A673 (cell line): ENCODE data around the gene TTLL7. TPM values are rescaled to one million over a fixed set of nuclear protein-coding genes. Genes with fewer than 3 reads are reported as not detected.

Experiments used
- BruUV-seq: library from RNA; stranded (reverse); fragments of 400-500 nt; replicated peaks from 2 replicates; lab custom pipeline; 2021; lab: Mats Ljungman, UMichigan
- CTCF ChIA-PET: fragments of 300-600 bp; sonication (Branson Sonifier 250); formaldehyde crosslinking; loops from one replicate; lab custom pipeline; 2022; ENCODE audit warnings: antibody characterized with exemption; lab: Charles Lee
- POLR2A ChIA-PET: fragments of 300-600 bp; sonication (Branson Sonifier 250); formaldehyde crosslinking; loops from one replicate; lab custom pipeline; 2022; ENCODE audit warnings: antibody characterized with exemption; ENCODE audit not compliant: low non-redundant PET; lab: Charles Lee
- DNase-seq: peaks from one replicate; pipeline ENCODE4 v3.0.0-alpha.2; 2015; ENCODE audit warnings: low spot score
- H3K27ac ChIP-seq: fragments of 200-600 bp; sonication (generic); 2 replicates; pipeline ENCODE4 v1.5.1; 2016; ENCODE audit warnings: mixed run types, low read depth, mild to moderate bottlenecking, mixed read lengths, antibody characterized with exemption, low read length; ENCODE audit not compliant: poor library complexity, severe bottlenecking
- H3K27me3 ChIP-seq: fragments of 200-600 bp; sonication (generic); replicated peaks from 2 replicates; pipeline ENCODE4 v1.6.1; 2017; ENCODE audit warnings: mixed run types, low read depth, mild to moderate bottlenecking, mixed read lengths, antibody characterized with exemption, low read length; ENCODE audit not compliant: insufficient read depth, poor library complexity
- H3K36me3 ChIP-seq: fragments of 200-600 bp; sonication (generic); 2 replicates; pipeline ENCODE4 v1.6.1; 2016; ENCODE audit warnings: mixed run types, mild to moderate bottlenecking, mixed read lengths, antibody characterized with exemption, low read length; ENCODE audit not compliant: insufficient read depth, poor library complexity, severe bottlenecking
- H3K4me1 ChIP-seq: fragments of 200-600 bp; sonication (generic); 2 replicates; pipeline ENCODE4 v1.6.1; 2017; ENCODE audit warnings: mixed run types, mild to moderate bottlenecking, mixed read lengths, antibody characterized with exemption, low read length; ENCODE audit not compliant: insufficient read depth, poor library complexity, severe bottlenecking
- H3K4me3 ChIP-seq: fragments of 200-600 bp; sonication (generic); 2 replicates; pipeline ENCODE4 v1.5.1; 2016; ENCODE audit warnings: low read depth, mixed run types, mild to moderate bottlenecking, mixed read lengths, low read length; ENCODE audit not compliant: poor library complexity, severe bottlenecking
- H3K9me3 ChIP-seq: fragments of 200-600 bp; sonication (generic); 2 replicates; pipeline ENCODE4 v1.6.1; 2016; ENCODE audit warnings: mixed run types, low read depth, mild to moderate bottlenecking, mixed read lengths, antibody characterized with exemption, low read length; ENCODE audit not compliant: poor library complexity, severe bottlenecking
- EZH2 ChIP-seq: fragments of 200-600 bp; sonication (generic); IDR thresholded peaks from 2 replicates; pipeline ENCODE4 v1.6.1; 2017; ENCODE audit warnings: borderline replicate concordance, low read depth, mild to moderate bottlenecking, mixed read lengths, antibody characterized with exemption, low read length; ENCODE audit not compliant: poor library complexity, severe bottlenecking
- intact Hi-C: fragments of 100-400 bp; cut with micrococcal nuclease; formaldehyde crosslinking; loops from one replicate; pipeline ENCODE4 v1.10.0; 2022; ENCODE audit not compliant: unreplicated experiment
- total RNA-seq: library from RNA; stranded (reverse); gene quantifications from 2 replicates; pipeline ENCODE4 v1.2.3, GENCODE V29; 2021
- TF ChIP-seq, protein P1 (sequence below): fragments of 300-800, 200-600 bp; sonication (generic); conservative IDR thresholded peaks from 2 replicates; pipeline ENCODE4 v1.5.1; 2017; ENCODE audit warnings: low read depth, mild to moderate bottlenecking, antibody characterized with exemption, low read length, moderate library complexity, mixed read lengths

TTLL7 gene
- total RNA-seq, 1 experiment from 2014 or later, result 34.2 TPM

DNA sequence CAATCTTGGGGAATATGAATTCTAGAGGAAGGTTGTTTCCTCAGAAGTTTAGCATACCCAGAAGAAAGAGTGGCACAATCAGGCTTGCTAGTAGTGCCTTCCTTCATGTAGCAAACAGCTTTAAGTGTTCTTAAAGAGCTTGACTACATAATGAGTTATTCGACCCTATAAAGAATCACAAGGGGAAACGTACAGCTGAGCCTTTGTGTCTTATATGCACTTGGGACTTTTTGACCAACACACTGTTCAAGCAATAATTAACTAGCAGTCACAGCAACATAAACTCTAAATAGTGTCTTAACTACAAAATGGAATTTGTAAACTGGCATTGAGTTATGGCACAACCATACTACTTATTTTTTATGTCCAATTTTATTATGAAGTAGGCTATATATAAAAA lies 86.1 kb downstream of the TTLL7 start:
- ChIA-PET POLR2A (no interaction called here), CTCF (no interaction called here)
- Histone ChIP-seq H3K27me3 (no peaks in the 10 kb centered on the region), H3K36me3 (no peaks in the 10 kb centered on the region), H3K27ac (no peak overlapping the region), H3K9me3 (no peaks in the 10 kb centered on the region), H3K4me1 (no peaks in the 10 kb centered on the region), H3K4me3 (no peak overlapping the region)
- no peak for TF ChIP-seq EZH2
- TF ChIP-seq, protein P1, sequence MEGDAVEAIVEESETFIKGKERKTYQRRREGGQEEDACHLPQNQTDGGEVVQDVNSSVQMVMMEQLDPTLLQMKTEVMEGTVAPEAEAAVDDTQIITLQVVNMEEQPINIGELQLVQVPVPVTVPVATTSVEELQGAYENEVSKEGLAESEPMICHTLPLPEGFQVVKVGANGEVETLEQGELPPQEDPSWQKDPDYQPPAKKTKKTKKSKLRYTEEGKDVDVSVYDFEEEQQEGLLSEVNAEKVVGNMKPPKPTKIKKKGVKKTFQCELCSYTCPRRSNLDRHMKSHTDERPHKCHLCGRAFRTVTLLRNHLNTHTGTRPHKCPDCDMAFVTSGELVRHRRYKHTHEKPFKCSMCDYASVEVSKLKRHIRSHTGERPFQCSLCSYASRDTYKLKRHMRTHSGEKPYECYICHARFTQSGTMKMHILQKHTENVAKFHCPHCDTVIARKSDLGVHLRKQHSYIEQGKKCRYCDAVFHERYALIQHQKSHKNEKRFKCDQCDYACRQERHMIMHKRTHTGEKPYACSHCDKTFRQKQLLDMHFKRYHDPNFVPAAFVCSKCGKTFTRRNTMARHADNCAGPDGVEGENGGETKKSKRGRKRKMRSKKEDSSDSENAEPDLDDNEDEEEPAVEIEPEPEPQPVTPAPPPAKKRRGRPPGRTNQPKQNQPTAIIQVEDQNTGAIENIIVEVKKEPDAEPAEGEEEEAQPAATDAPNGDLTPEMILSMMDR, result no peak
- DNase-seq, result peak; percentile 10
- BruUV-seq, result no TSS peak
- intact Hi-C loops, result no loop called here

DNA sequence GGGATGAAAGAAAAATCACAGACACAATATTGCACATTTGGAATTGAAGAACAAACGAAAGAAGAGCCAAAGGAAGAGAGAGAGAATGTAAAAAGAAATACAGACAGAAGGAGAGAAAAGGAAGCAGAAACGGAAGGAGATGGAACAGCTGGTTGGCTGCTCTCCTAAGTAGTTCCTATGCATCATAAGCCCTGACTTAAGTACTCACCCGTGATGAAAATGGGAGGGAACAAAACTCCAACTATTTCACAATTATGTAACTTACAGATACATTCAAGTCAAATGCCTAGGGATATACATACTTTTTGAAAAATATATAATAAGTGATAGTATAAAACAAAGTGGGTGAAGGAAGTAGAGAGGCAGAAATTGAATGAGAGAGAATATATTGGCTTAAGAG lies 88.5 kb downstream of the TTLL7 start:
- intact Hi-C loops, result no loop called here
- H3K36me3 ChIP-seq, result no peaks in the 10 kb centered on the region
- H3K9me3 ChIP-seq, result no peaks in the 10 kb centered on the region
- no peaks in the 10 kb centered on the region for H3K4me1 ChIP-seq
- BruUV-seq, result no TSS peak
- H3K27ac ChIP-seq, result no peak overlapping the region
- POLR2A ChIA-PET, result no interaction called here
- H3K27me3 ChIP-seq, result no peaks in the 10 kb centered on the region
- CTCF ChIA-PET, result no interaction called here
- H3K4me3 ChIP-seq, result no peak overlapping the region
- TF ChIP-seq EZH2, result no peak
- TF ChIP-seq, protein P1, result no peak
- DNase-seq, result peak; percentile 20

DNA sequence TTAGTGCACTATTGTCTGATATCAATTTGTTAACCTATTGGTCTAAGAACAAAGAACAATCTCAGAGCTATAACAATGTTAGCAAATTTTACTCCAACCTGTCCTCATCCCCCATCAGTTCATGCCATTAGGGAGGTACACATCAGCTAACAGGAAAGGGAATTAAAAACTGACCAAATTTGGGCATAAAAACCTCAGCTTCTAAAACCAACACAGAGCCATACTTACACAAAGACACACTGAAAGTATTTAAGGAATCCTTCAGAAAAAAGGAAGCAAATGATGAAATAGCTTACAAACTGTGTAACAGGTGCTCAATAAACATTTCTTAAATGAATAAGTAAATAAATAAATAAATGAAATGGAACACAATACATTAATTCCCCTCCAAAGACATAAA lies 89.2 kb downstream of the TTLL7 start:
- TF ChIP-seq, protein P1, result no peak
- no peak for TF ChIP-seq EZH2
- H3K27ac ChIP-seq, result no peak overlapping the region
- H3K4me3 ChIP-seq, result no peak overlapping the region
- intact Hi-C loops, result loop anchor here (5.0 to 10.0 kb wide), 4 partner anchors 213 to 845 kb away; no protein-coding TSS in a partner anchor
- no peaks in the 10 kb centered on the region for H3K27me3 ChIP-seq
- no peaks in the 10 kb centered on the region for H3K9me3 ChIP-seq
- ChIA-PET CTCF (no interaction called here), POLR2A (no interaction called here)
- H3K36me3 ChIP-seq, result no peaks in the 10 kb centered on the region
- H3K4me1 ChIP-seq, result no peaks in the 10 kb centered on the region
- BruUV-seq, result no TSS peak
- DNase-seq, result no peak
